K562 (cell line): Measurements from ENCODE around the gene CEACAM21.

ENCODE experiments used
- ATF7 ChIP-seq: fragments of 450-650 bp; IDR thresholded peaks from 2 replicates; pipeline ENCODE4 v1.7.1; 2014; ENCODE audit warnings: mild to moderate bottlenecking, moderate library complexity
- CHCHD3 ChIP-seq: fragments of 250-450 bp; sonication (Bioruptor Pico); IDR thresholded peaks from 2 replicates; pipeline ENCODE4 v2.1.2; 2022; ENCODE audit warnings: mild to moderate bottlenecking
- CREB3 ChIP-seq: fragments of 450-650 bp; conservative IDR thresholded peaks from 2 replicates; pipeline ENCODE4 v1.6.1; 2016; ENCODE audit warnings: missing genetic modification characterization, low read depth, mild to moderate bottlenecking, missing compliant biosample characterization, moderate library complexity
- E2F5 ChIP-seq: sonication (generic); formaldehyde crosslinking; IDR thresholded peaks from 2 replicates; pipeline ENCODE4 v1.8.0; 2022; ENCODE audit warnings: mild to moderate bottlenecking, missing genetic modification reagents
- GATAD2A ChIP-seq: fragments of 450-650 bp; IDR thresholded peaks from 2 replicates; pipeline ENCODE4 v1.6.1; 2017
- HNRNPH1 ChIP-seq: fragments of 200-400 bp; formaldehyde crosslinking; optimal IDR thresholded peaks from 2 replicates; pipeline ENCODE3; 2017; ENCODE audit warnings: low read depth, mild to moderate bottlenecking, low read length, moderate library complexity
- JUN ChIP-seq, 2 experiments: sonication (generic) in 1 of 2; formaldehyde crosslinking in 1 of 2; IDR thresholded peaks; 2 replicates each; pipeline versions ENCODE4 v1.6.1 to v1.8.0; 2012 to 2022; ENCODE audit warnings: borderline replicate concordance in 2 of 2, mild to moderate bottlenecking in 2 of 2, improper control_type of control experiment in 1 of 2, low read depth in 1 of 2, low read length in 1 of 2, missing genetic modification reagents in 1 of 2
- POLR2A ChIP-seq: fragments of 450-650 bp; conservative IDR thresholded peaks from 2 replicates; pipeline ENCODE4 v1.6.1; 2016
- PREB ChIP-seq: sonication (generic); formaldehyde crosslinking; IDR thresholded peaks from 2 replicates; pipeline ENCODE4 v1.8.1; 2023; ENCODE audit warnings: mild to moderate bottlenecking, missing genetic modification reagents
- PRPF4 ChIP-seq: fragments of 200-400 bp; formaldehyde crosslinking; IDR thresholded peaks from one replicate; pipeline ENCODE4 v1.6.1; 2017; ENCODE audit warnings: low read length, low read depth, mild to moderate bottlenecking; ENCODE audit not compliant: insufficient read depth, poor library complexity, severe bottlenecking
- RUNX1 ChIP-seq: sonication (generic); IDR thresholded peaks from 2 replicates; pipeline ENCODE4 v1.6.1; 2016; ENCODE audit warnings: antibody characterized with exemption, low read depth
- STAG1 ChIP-seq: sonication (generic); formaldehyde crosslinking; IDR thresholded peaks from 2 replicates; pipeline ENCODE4 v1.5.0; 2020; ENCODE audit warnings: missing genetic modification reagents, borderline replicate concordance
- ZBTB33 ChIP-seq: sonication (generic); formaldehyde crosslinking; IDR thresholded peaks from 2 replicates; pipeline ENCODE4 v1.8.1; 2023; ENCODE audit warnings: mild to moderate bottlenecking, missing genetic modification reagents
- ZNF140 ChIP-seq: fragments of 250-450 bp; sonication (Bioruptor Pico); IDR thresholded peaks from 2 replicates; pipeline ENCODE4 v1.8.0; 2021; ENCODE audit warnings: moderate library complexity, mild to moderate bottlenecking, inconsistent platforms

GRCh38 chr19:41554907-41555306 is 21.1 kb upstream of the CEACAM21 start:
- TF ChIP-seq CREB3 (tag): no peak
- no peak for TF ChIP-seq ATF7
- TF ChIP-seq PREB (CRISPR knock-in tag): no peak
- TF ChIP-seq ZBTB33 (CRISPR knock-in tag): no peak
- no peak for TF ChIP-seq RUNX1
- TF ChIP-seq E2F5: no peak
- TF ChIP-seq GATAD2A: no peak
- TF ChIP-seq POLR2A: no peak
- TF ChIP-seq ZNF140 (CRISPR knock-in tag): no peak
- no peak for TF ChIP-seq JUN (IDR thresholded peaks at IDR 0.05; ENCODE audit: borderline replicate concordance, low read depth, low read length)
- TF ChIP-seq JUN (CRISPR knock-in tag; IDR thresholded peaks at IDR 0.05; ENCODE audit: borderline replicate concordance): no peak
- TF ChIP-seq STAG1 (CRISPR knock-in tag): no peak
- TF ChIP-seq CHCHD3 (CRISPR knock-in tag): no peak
- TF ChIP-seq HNRNPH1: no peak
- no peak for TF ChIP-seq PRPF4
